Kidney epithelial cell (primary cell): ENCODE results near the gene DVL1. TPM values are rescaled to one million over a fixed set of nuclear protein-coding genes. Genes with fewer than 3 reads are reported as not detected.

Experiments used
- DNase-seq: peaks from one replicate; pipeline ENCODE4 v3.0.0-alpha.2; 2010; ENCODE audit warnings: low read depth
- H3K27me3 ChIP-seq: 2 replicates; pipeline ENCODE4 v1.6.0; 2011; ENCODE audit warnings: low read length; ENCODE audit not compliant: control insufficient read depth, insufficient read depth
- H3K36me3 ChIP-seq: 2 replicates; pipeline ENCODE4 v1.5.1; 2011; ENCODE audit warnings: low read length; ENCODE audit not compliant: control insufficient read depth, insufficient read depth
- H3K4me3 ChIP-seq: 2 replicates; pipeline ENCODE4 v1.5.1; 2011; ENCODE audit warnings: low read depth, mild to moderate bottlenecking, control low read depth, low read length
- total RNA-seq: library from RNA; depleted of rRNA; stranded (reverse); fragments of >200 nt; gene quantifications from 2 replicates; pipeline ENCODE4 v1.2.3, GENCODE V29; 2015
- TF ChIP-seq, protein P1 (sequence below): IDR thresholded peaks from 2 replicates; pipeline ENCODE4 v1.5.1; 2011; ENCODE audit warnings: mild to moderate bottlenecking, moderate library complexity, low read length, control low read depth, inconsistent platforms; ENCODE audit not compliant: insufficient read depth, poor library complexity, severe bottlenecking

Gene DVL1
- total RNA-seq, 1 donor from 2014 or later = 87.3 TPM

DNA sequence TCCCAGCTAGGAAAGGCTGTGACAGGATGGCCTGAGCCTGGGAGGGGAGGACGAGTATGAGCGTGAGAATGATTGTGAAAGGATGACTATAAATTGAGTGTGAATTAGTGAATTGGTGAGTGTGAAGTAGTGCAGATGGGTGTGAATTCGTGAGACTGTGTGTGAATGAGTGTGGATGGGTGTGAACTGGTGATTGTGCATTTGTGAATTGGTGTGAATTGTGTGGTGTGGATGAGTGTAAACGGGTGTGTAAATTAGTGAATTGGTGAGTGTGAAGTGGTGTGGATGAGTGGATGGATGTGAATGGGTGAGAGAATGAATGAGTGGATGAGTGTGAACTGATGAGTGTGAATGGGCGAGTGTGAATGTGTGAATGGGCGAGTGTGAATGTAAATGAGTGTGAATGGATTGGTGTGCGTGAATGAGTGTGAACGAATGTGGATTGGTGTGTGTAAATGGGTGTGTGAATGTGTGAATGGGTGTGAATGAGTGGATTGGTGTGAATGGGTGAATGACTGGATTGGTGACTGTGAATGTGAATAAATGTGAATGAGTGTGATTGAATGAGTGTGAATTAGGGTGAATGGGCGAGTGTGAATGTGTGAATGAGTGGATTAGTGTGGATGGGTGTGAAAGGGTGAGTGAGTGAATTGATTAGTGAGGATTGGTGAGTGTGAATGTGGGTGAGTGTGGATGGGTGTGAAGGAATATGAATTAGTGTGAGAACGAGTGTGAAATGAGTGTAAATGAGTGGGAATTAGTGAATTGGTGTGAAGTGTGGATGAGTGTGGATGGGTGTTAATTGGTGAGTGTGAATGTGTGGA, 16.9 kb upstream of the DVL1 start:
- Histone ChIP-seq H3K4me3 (no peak overlapping the region), H3K27me3 (no peaks in the 10 kb centered on the region), H3K36me3 (no peaks in the 10 kb centered on the region)
- no peak for DNase-seq
- TF ChIP-seq, protein P1, sequence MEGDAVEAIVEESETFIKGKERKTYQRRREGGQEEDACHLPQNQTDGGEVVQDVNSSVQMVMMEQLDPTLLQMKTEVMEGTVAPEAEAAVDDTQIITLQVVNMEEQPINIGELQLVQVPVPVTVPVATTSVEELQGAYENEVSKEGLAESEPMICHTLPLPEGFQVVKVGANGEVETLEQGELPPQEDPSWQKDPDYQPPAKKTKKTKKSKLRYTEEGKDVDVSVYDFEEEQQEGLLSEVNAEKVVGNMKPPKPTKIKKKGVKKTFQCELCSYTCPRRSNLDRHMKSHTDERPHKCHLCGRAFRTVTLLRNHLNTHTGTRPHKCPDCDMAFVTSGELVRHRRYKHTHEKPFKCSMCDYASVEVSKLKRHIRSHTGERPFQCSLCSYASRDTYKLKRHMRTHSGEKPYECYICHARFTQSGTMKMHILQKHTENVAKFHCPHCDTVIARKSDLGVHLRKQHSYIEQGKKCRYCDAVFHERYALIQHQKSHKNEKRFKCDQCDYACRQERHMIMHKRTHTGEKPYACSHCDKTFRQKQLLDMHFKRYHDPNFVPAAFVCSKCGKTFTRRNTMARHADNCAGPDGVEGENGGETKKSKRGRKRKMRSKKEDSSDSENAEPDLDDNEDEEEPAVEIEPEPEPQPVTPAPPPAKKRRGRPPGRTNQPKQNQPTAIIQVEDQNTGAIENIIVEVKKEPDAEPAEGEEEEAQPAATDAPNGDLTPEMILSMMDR = no peak

- Histone ChIP-seq H3K27me3 (no peaks in the 10 kb centered on the region), H3K36me3 (no peaks in the 10 kb centered on the region), H3K4me3 (no peak overlapping the region)
- TF ChIP-seq, protein P1 = no peak
- no peak for DNase-seq
Observed at GRCh38 chr1:1364266-1364665, 15.0 kb upstream of the DVL1 start.

DNA sequence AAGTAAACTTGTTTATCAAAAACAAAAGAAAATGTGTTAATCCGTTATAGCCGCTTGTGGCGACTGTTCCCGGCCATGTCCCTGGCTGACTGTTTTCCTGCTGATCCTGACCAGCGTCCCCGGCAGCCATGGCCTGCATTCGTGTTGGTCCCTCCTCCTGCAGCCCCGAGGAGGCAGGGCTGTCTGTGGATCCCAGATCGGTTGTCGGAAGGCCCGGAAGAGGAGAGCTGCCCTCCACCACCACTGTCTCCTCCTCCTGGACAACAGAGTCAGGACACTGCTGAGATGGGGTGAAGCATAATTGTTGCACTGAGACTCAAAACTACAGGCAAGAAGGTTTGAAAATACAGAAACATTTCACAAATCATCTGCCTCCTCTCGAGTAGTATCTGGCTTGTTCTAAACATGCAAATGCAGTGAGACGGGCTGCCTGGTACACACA, 12.8 kb upstream of the DVL1 start:
- no peaks in the 10 kb centered on the region for H3K36me3 ChIP-seq
- TF ChIP-seq, protein P1 = no peak
- no peak overlapping the region for H3K4me3 ChIP-seq
- no peak for DNase-seq
- H3K27me3 ChIP-seq = no peaks in the 10 kb centered on the region

GRCh38 chr1:1361233-1361981, 12.2 kb upstream of the DVL1 start:
- H3K36me3 ChIP-seq = no peaks in the 10 kb centered on the region
- H3K27me3 ChIP-seq = no peaks in the 10 kb centered on the region
- TF ChIP-seq, protein P1 = no peak
- H3K4me3 ChIP-seq = no peak overlapping the region
- no peak for DNase-seq

DNA sequence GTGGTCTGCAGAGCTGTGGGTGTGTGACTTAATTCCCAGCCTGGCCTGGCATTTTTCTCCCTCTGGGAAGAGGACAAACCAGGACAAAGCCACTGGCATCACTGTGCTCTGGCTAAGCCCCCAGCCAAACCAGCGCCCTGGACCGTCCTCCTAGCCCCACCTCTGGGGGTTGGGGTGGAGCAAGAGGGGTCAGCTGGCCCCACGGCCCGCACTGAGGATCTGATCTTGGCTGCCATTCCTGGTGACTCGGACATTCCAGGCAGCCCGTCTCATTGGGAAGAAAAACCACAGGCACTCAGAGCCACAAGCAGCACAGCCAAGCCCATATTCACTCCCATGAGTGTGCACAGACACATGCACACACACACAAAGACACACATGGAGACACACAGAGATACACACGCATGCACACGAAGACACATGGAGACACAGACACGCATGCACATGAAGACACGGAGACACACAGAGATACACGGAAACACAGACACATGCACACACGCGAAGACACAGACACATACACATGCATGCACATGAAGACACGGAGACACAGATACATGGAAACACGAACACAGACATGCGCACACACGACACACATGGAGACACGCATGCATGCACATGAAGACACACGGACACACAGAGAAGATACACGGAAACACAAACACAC, 11.4 kb upstream of the DVL1 start:
- TF ChIP-seq, protein P1 = no peak
- DNase-seq = peak; percentile 82
- Histone ChIP-seq H3K36me3 (no peaks in the 10 kb centered on the region), H3K4me3 (no peak overlapping the region), H3K27me3 (no peaks in the 10 kb centered on the region)
